GM13976 (cell line): ENCODE measurements around the gene SIGLEC1.

ENCODE experiments used
- DNase-seq: peaks from one replicate; pipeline ENCODE4 v3.0.0; 2012; ENCODE audit warnings: low spot score
- CTCF ChIP-seq: IDR thresholded peaks from 2 replicates; pipeline ENCODE4 v1.5.1; 2012; ENCODE audit warnings: borderline replicate concordance, mild to moderate bottlenecking; ENCODE audit not compliant: insufficient read depth; ENCODE audit errors: extremely low read depth, missing control alignments, control extremely low read depth
- in situ Hi-C: fragments of 300-500 bp; cut with MboI; formaldehyde crosslinking; loops from one replicate; pipeline ENCODE4 v1.12.0; 2022; ENCODE audit warnings: low sequenced_read_pairs, mixed read lengths, inconsistent platforms; ENCODE audit not compliant: unreplicated experiment

SIGLEC1 gene

DNA sequence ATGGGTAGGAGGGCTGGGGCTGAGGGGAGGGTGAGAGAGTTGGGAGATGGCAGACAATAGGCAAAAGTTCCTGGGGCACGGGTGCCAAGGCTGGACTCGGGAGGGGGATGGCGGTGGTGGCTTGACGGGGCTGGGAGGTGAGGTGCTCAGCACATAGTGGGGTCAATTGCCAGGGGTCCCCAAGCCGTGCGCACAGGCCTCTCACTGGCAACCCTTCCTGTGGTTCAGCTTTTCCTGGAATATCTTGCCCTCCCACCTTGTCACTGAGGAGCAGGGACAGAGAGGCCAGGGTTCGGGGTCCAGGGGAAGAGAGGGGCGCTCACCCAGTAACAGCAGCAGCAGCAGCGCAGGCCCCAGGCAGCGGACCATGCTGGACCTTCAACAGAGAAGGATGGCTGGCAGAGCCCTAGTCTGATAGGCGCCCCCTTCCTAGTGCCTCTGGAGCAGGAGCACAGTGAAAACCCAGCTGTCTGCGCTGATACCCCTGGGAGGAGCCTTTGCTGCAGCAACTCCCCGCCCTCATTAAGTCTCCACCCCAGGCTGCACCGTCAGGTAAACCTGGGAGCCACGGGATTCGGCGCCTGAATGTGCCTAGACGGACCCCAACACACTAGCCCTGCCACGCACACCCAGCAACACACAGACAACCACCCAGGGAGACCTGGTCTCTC, 49.2 kb downstream of the SIGLEC1 start, which contains the start of gene GFRA4:
TSS of gene GFRA4 (minus strand) at position 369 of the 671 bp plus-strand sequence. CDS start at position 369, 0 bp downstream.
- no peak for DNase-seq
- in situ Hi-C loops = no loop called here
- no peak for TF ChIP-seq CTCF
